Brain microvascular endothelial cell (primary cell): Measurements from ENCODE around the gene WNK2.

Experiments
- DNase-seq: peaks from one replicate; pipeline ENCODE4 v3.0.0-alpha.2; 2020
- H3K27ac ChIP-seq: fragments of 250-450 bp; sonication (Bioruptor Pico); 2 replicates; pipeline ENCODE4 v1.5.1; 2020; ENCODE audit warnings: mild to moderate bottlenecking, moderate library complexity
- H3K27me3 ChIP-seq: fragments of 250-450 bp; sonication (Bioruptor Pico); replicated peaks from 2 replicates; pipeline ENCODE4 v1.5.1; 2020; ENCODE audit warnings: mild to moderate bottlenecking
- H3K36me3 ChIP-seq: fragments of 250-450 bp; sonication (Bioruptor Pico); replicated peaks from 2 replicates; pipeline ENCODE4 v1.5.1; 2020; ENCODE audit warnings: mild to moderate bottlenecking
- H3K4me3 ChIP-seq: 2 replicates; pipeline ENCODE4 v1.5.1; 2011; ENCODE audit warnings: low read depth, mild to moderate bottlenecking, control low read depth, low read length, moderate library complexity
- CTCF ChIP-seq: IDR thresholded peaks from 2 replicates; pipeline ENCODE4 v1.5.1; 2011; ENCODE audit warnings: low read depth, mild to moderate bottlenecking, moderate library complexity, low read length, control low read depth, inconsistent platforms; ENCODE audit errors: missing control alignments
- in situ Hi-C: cut with HindIII; loops from 2 replicates; pipeline ENCODE4 v1.10.0; 2017; ENCODE audit warnings: low sequenced_read_pairs, low pct_ligation_motif_present

WNK2 gene

DNA sequence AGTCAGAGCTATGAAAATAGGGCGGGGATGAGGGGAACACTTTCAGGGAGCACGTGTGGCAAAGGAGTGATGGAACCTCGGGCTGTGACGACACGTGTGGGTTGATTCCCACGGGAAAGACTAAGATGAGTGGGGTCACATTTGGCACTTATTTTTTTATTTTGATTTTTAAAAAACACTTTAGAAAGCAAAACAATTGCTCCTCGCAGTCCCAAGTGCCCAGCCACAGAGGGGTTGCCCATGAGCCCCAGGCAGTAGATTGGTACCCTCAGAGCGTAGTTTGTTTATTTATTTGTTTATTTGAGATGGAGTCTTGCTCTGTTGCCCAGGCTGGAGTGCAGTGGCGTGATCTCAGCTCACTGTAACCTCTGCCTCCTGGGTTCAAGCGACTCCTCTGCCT is 69.7 kb downstream of the WNK2 start:
- H3K4me3 ChIP-seq = no peak overlapping the region
- TF ChIP-seq CTCF = no peak
- DNase-seq = no peak
- no peaks in the 10 kb centered on the region for H3K27me3 ChIP-seq
- no peaks in the 10 kb centered on the region for H3K36me3 ChIP-seq
- H3K27ac ChIP-seq = no peak overlapping the region
- in situ Hi-C loops = no loop called here

DNA sequence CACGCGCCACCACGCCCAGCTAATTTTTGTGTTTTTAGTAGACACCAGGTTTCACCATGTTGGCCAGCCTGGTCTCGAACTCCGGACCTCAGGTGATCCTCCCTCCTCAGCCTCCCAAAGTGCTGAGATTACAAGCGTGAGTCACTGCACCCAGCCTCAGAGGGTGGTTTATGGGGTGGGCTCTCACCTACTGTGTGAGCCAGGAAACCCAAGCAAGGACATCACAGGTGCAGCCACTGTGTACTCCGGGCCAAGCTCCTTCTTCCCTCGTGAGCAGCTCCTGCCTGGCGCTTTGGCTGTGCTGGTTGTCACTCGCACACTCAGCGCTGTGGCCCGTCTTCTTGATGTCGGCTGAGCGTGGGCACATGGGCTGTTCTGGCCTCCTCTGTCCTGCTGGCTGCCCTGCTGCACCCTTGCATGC is 70.1 kb downstream of the WNK2 start:
- DNase-seq = no peak
- in situ Hi-C loops = no loop called here
- Histone ChIP-seq H3K4me3 (no peak overlapping the region), H3K27me3 (no peaks in the 10 kb centered on the region), H3K36me3 (no peaks in the 10 kb centered on the region), H3K27ac (no peak overlapping the region)
- no peak for TF ChIP-seq CTCF

DNA sequence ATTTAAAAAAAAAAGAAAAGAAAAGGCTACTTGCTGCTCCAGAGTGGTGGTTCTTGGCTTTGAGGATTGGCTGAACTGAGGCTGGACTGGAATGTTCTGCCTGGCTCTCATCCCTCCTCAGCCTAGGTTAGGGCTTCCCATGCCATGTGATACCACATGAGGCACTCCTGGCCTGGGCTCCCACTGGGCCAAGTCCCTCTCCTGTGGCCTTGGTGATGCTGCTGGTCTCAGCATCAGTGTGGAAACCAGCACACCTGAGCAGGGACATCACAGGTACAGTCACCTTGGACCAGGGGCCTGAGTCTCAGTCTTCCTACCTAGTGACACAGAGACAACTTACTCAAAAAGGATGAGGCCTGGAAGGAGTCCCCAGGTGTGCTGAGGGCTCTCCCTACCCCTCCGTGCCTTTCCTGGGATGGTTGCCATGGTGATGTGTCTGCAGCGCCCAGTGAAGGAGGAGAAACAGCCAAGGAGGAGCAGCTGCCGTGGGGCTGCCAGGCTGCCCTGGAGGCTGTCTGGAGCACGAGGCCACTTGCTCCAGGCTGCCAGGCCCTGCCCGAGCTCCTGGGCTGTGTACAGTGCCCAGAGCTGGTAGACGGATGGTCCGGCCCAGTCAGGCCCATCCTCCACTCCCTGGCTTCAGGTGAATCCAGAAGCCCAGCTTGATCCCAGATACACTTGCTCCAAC is 71.0 kb downstream of the WNK2 start:
- no peak for TF ChIP-seq CTCF
- no peak for DNase-seq
- Histone ChIP-seq H3K27me3 (no peaks in the 10 kb centered on the region), H3K27ac (no peak overlapping the region), H3K4me3 (no peak overlapping the region), H3K36me3 (no peaks in the 10 kb centered on the region)
- in situ Hi-C loops = no loop called here

- Histone ChIP-seq H3K4me3 (no peak overlapping the region), H3K27ac (no peak overlapping the region), H3K27me3 (no peaks in the 10 kb centered on the region), H3K36me3 (no peaks in the 10 kb centered on the region)
- DNase-seq = no peak
- TF ChIP-seq CTCF = no peak
- in situ Hi-C loops = no loop called here
These were observed 71.5 kb downstream of the WNK2 start for GRCh38 chr9:93255494-93255867.

GRCh38 chr9:93255994-93256877 is 72.3 kb downstream of the WNK2 start:
- DNase-seq = no peak
- in situ Hi-C loops = no loop called here

More at GRCh38 chr9:93255994-93256877, 72.3 kb downstream of the WNK2 start:
- H3K27ac ChIP-seq = no peak overlapping the region
- no peak for TF ChIP-seq CTCF
- H3K4me3 ChIP-seq = no peak overlapping the region
- no peaks in the 10 kb centered on the region for H3K27me3 ChIP-seq
- H3K36me3 ChIP-seq = no peaks in the 10 kb centered on the region
